Body of pancreas (tissue), 4 donors: ENCODE results near the gene MATN1.

Experiments used
- CTCF ChIP-seq, 7 experiments: fragments of 450-650 bp in 4 of 7; fragments of 200-600 bp in 3 of 7; sonication (generic) in 3 of 7; IDR thresholded peaks; one replicate each; pipeline ENCODE4 v1.5.1; 2016 to 2019; ENCODE audit warnings: antibody characterized with exemption in 7 of 7
- POLR2A ChIP-seq, 3 donors: fragments of 450-650 bp; IDR thresholded peaks; one replicate each; pipeline ENCODE4 v1.6.1; 2016; ENCODE audit warnings: antibody characterized with exemption in 3 of 3, mild to moderate bottlenecking in 2 of 3

- TF ChIP-seq CTCF (IDR thresholded peaks at IDR 0.05) (no peak), POLR2A (IDR thresholded peaks at IDR 0.05) (no peak)
Observed at GRCh38 chr1:30731806-30732276, 8.5 kb upstream of the MATN1 start.
